Common myeloid progenitor, CD34-positive (primary cell): ENCODE data around the gene DUSP16.

Experiments used
- CTCF ChIA-PET: fragments of 350-600 bp; sonication (Branson Sonifier 250); formaldehyde crosslinking; loops from one replicate; lab custom pipeline; 2021; ENCODE audit warnings: antibody characterized with exemption; lab: Charles Lee
- POLR2A ChIA-PET: fragments of 350-600 bp; sonication (Branson Sonifier 250); formaldehyde crosslinking; loops from one replicate; lab custom pipeline; 2021; ENCODE audit warnings: antibody characterized with exemption; lab: Charles Lee
- DNase-seq, 3 donors: peaks; one replicate each; pipeline versions ENCODE4 v3.0.0 to v3.0.0-alpha.2; 2013
- H3K27ac ChIP-seq, 2 experiments: 1 replicate in 1 of 2; 2 replicates in 1 of 2; pipeline ENCODE4 v1.7.0; 2013; ENCODE audit warnings: inconsistent platforms in 2 of 2, low read length in 2 of 2, mild to moderate bottlenecking in 2 of 2, low read depth in 1 of 2, moderate library complexity in 1 of 2; ENCODE audit not compliant: severe bottlenecking in 2 of 2, insufficient read depth in 1 of 2, poor library complexity in 1 of 2
- H3K27me3 ChIP-seq, 5 experiments: replicated peaks in 2 of 5; 1 replicate in 3 of 5; 2 replicates in 2 of 5; pipeline versions ENCODE4 v1.6.1 to v1.7.0; 2013; ENCODE audit warnings: low read length in 4 of 5, mild to moderate bottlenecking in 2 of 5, moderate library complexity in 2 of 5, inconsistent platforms in 1 of 5; ENCODE audit not compliant: insufficient read depth in 5 of 5, control insufficient read depth in 4 of 5
- H3K36me3 ChIP-seq, 4 experiments: 1 replicate in 2 of 4; 2 replicates in 2 of 4; pipeline versions ENCODE4 v1.6.1 to v1.7.0; 2013; ENCODE audit warnings: low read length in 3 of 4, control low read depth in 1 of 4, mild to moderate bottlenecking in 1 of 4; ENCODE audit not compliant: control insufficient read depth in 4 of 4, insufficient read depth in 4 of 4
- H3K4me1 ChIP-seq, 4 experiments: 1 replicate in 3 of 4; 2 replicates in 1 of 4; pipeline versions ENCODE4 v1.6.1 to v1.7.1; 2013; ENCODE audit warnings: low read length in 3 of 4, mild to moderate bottlenecking in 3 of 4, control low read depth in 1 of 4, inconsistent platforms in 1 of 4, moderate library complexity in 1 of 4; ENCODE audit not compliant: control insufficient read depth in 4 of 4, insufficient read depth in 4 of 4; ENCODE audit errors: control extremely low read depth in 1 of 4
- H3K4me3 ChIP-seq, 7 experiments: 1 replicate in 4 of 7; 2 replicates in 3 of 7; pipeline versions ENCODE4 v1.5.1 to v1.7.0; 2013; ENCODE audit warnings: mild to moderate bottlenecking in 7 of 7, low read length in 6 of 7, moderate library complexity in 6 of 7, inconsistent platforms in 2 of 7, low read depth in 2 of 7, control low read depth in 1 of 7; ENCODE audit not compliant: insufficient read depth in 4 of 7, control insufficient read depth in 1 of 7; ENCODE audit errors: extremely low read depth in 1 of 7
- H3K9me3 ChIP-seq, 5 experiments: 1 replicate in 4 of 5; 2 replicates in 1 of 5; pipeline versions ENCODE4 v1.6.1 to v1.7.1; 2013; ENCODE audit warnings: low read length in 4 of 5, mild to moderate bottlenecking in 2 of 5, inconsistent platforms in 1 of 5, low read depth in 1 of 5, moderate library complexity in 1 of 5; ENCODE audit not compliant: control insufficient read depth in 4 of 5, insufficient read depth in 2 of 5; ENCODE audit errors: control extremely low read depth in 1 of 5
- WGBS: methylation state at CpG from one replicate; pipeline ENCODE4 v1.1.5; 2013; ENCODE audit not compliant: insufficient coverage; 5-methylcytosine and 5-hydroxymethylcytosine counted together

DUSP16 gene

DNA sequence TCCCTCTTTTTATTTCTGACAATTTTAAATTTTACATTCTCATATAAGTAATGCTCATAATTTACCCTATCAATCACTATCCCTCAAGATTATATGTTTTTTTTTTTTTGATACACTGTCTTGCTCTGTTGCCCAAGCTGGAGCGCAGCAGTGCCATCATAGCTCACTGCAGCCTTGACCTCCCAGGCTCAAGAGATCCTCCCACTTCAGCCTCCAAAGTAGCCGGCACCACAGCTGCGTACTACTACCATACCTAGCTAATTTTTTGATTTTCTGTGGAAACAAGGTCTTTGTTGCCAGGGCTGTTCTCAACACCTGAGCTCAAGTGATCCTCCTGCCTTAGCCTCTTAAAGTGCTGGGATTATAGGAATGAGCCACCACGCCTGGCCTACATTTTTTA is 4.4 kb downstream of the DUSP16 start:
- CTCF ChIA-PET: interaction anchor here (0.9 to 1.1 kb wide), 2 partner anchors 14 to 87 kb away, joined by 3 read pairs; no protein-coding TSS in a partner anchor

DNA sequence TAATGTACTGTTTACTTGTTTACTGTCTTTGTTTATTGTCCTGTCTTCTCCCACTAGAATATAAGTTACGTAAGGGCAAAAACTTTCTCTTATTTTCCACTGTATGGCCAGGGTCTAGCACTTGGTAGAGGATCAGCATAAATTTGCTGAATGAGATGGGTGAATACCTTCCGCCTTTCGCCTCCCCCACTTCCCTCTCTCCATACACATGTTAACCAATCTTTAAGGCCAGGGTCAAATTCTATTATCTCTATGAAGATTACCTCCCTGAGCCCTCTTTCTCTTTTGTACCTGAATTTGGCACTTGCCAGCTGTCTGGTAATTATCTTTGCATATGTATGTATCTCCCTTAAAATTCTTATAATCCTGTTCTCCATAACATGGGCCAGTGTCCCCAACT is 4.9 kb downstream of the DUSP16 start:
- H3K27me3 ChIP-seq: no peaks in the 10 kb centered on the region
- ChIA-PET CTCF (interaction anchor here (0.9 kb wide), 1 partner anchor 14 kb away, joined by 3 read pairs; no protein-coding TSS in a partner anchor), POLR2A (no interaction called here)
- H3K4me3 ChIP-seq: no peak overlapping the region
- no CpG with 5 or more reads among the region's 3 CpGs for WGBS
- H3K36me3 ChIP-seq: no peaks in the 10 kb centered on the region
- peaks cover 6 to 13% (median 9%) of the 10 kb centered on the region in 4 experiments for H3K4me1 ChIP-seq
- no peaks in the 10 kb centered on the region for H3K9me3 ChIP-seq
- DNase-seq: no peak
- no peak overlapping the region for H3K27ac ChIP-seq

More for the DNA sequence above, 4.4 kb downstream of the DUSP16 start:
- H3K4me1 ChIP-seq: peaks cover 6 to 16% (median 11%) of the 10 kb centered on the region in 4 experiments
- H3K27me3 ChIP-seq: no peaks in the 10 kb centered on the region
- DNase-seq: no peak
- no peaks in the 10 kb centered on the region for H3K36me3 ChIP-seq
- H3K9me3 ChIP-seq: no peaks in the 10 kb centered on the region
- H3K4me3 ChIP-seq: no peak overlapping the region
- POLR2A ChIA-PET: no interaction called here
- WGBS: 83% methylated on average over 3 of the region's 4 CpGs
- no peak overlapping the region for H3K27ac ChIP-seq

- Histone ChIP-seq H3K27ac (no peak overlapping the region), H3K4me3 (no peak overlapping the region), H3K4me1 (peaks cover 0 to 4% (median 2%) of the 10 kb centered on the region in 4 experiments), H3K9me3 (no peaks in the 10 kb centered on the region), H3K36me3 (no peaks in the 10 kb centered on the region), H3K27me3 (no peaks in the 10 kb centered on the region)
- DNase-seq: no peak
- POLR2A ChIA-PET: no interaction called here
- no CpG with 5 or more reads among the region's 4 CpGs for WGBS
- CTCF ChIA-PET: interaction anchor here (1.1 to 1.5 kb wide), 4 partner anchors 9 to 73 kb away, joined by 3 to 6 read pairs (median 3); no protein-coding TSS in a partner anchor
These were observed 7.0 kb downstream of the DUSP16 start for GRCh38 chr12:12555656-12556055.

DNA sequence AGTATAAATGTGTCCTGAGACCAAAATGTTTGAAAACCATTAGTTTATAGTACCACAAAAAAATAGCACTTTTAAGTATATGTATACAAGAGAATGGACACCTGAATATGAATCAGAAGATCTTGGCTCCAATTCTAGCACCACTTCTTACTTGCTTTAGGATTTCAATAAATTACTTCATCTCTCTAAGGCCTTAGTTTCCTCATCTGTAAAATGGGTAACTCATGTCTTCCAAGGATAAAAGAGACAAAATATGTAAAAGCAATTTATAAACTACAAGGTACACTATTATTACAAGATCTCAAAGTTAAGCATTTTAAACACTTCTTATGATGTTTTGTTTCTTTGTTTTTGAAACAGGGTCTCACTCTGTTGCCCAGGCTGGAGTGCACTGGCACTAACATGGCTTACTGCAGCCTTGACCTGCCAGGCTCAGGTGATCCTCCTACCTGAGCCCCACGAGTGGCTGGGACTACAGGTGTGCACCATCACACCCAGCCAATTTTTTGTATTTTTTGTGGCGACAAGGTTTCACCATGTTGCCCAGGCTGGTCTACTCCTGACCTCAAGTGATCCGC is 9.4 kb downstream of the DUSP16 start:
- Histone ChIP-seq H3K36me3 (no peaks in the 10 kb centered on the region), H3K4me1 (no peaks in the 10 kb centered on the region), H3K27me3 (no peaks in the 10 kb centered on the region), H3K9me3 (no peaks in the 10 kb centered on the region), H3K4me3 (no peak overlapping the region), H3K27ac (no peak overlapping the region)
- DNase-seq: no peak
- ChIA-PET CTCF (interaction anchor here (0.8 kb wide), 1 partner anchor 23 kb away, joined by 3 read pairs; no protein-coding TSS in a partner anchor), POLR2A (no interaction called here)
- 96% methylated on average over 3 of the region's 3 CpGs for WGBS

- H3K4me1 ChIP-seq: no peaks in the 10 kb centered on the region
- ChIA-PET CTCF (no interaction called here), POLR2A (no interaction called here)
- no peaks in the 10 kb centered on the region for H3K27me3 ChIP-seq
- H3K36me3 ChIP-seq: no peaks in the 10 kb centered on the region
- WGBS: 89% methylated on average over 7 of the region's 7 CpGs
- H3K9me3 ChIP-seq: no peaks in the 10 kb centered on the region
- H3K4me3 ChIP-seq: no peak overlapping the region
- DNase-seq: no peak
- H3K27ac ChIP-seq: no peak overlapping the region
These were observed 11.5 kb downstream of the DUSP16 start for GRCh38 chr12:12551115-12551514.

- POLR2A ChIA-PET: no interaction called here
- CTCF ChIA-PET: no interaction called here
- Histone ChIP-seq H3K4me1 (no peaks in the 10 kb centered on the region), H3K27me3 (no peaks in the 10 kb centered on the region), H3K9me3 (no peaks in the 10 kb centered on the region), H3K27ac (no peak overlapping the region), H3K36me3 (no peaks in the 10 kb centered on the region), H3K4me3 (no peak overlapping the region)
- no peak for DNase-seq
- WGBS: no CpG with 5 or more reads among the region's 2 CpGs
These were observed 12.4 kb downstream of the DUSP16 start for GRCh38 chr12:12550277-12550676.

- CTCF ChIA-PET: interaction anchor here (1.1 kb wide), 1 partner anchor 12 kb away, joined by 4 read pairs; no protein-coding TSS in a partner anchor
These were observed 13.2 kb downstream of the DUSP16 start for GRCh38 chr12:12549426-12549825.

More at GRCh38 chr12:12549426-12549825, 13.2 kb downstream of the DUSP16 start:
- Histone ChIP-seq H3K27ac (no peak overlapping the region), H3K4me3 (no peak overlapping the region), H3K36me3 (no peaks in the 10 kb centered on the region), H3K9me3 (no peaks in the 10 kb centered on the region), H3K4me1 (no peaks in the 10 kb centered on the region), H3K27me3 (no peaks in the 10 kb centered on the region)
- DNase-seq: no peak
- POLR2A ChIA-PET: no interaction called here
- 100% methylated on average over 1 of the region's 2 CpGs for WGBS
